ENCODE data around the gene ROBO1. TPM values are rescaled to one million over a fixed set of nuclear protein-coding genes. Genes with fewer than 3 reads are reported as not detected.

ROBO1 gene
- total and polyA plus RNA-seq, 2 of the 8 experiments (the other 6 are each of a cell fraction or from before 2014, with no cell fraction given) = 51.4 to 91.0 TPM

DNA sequence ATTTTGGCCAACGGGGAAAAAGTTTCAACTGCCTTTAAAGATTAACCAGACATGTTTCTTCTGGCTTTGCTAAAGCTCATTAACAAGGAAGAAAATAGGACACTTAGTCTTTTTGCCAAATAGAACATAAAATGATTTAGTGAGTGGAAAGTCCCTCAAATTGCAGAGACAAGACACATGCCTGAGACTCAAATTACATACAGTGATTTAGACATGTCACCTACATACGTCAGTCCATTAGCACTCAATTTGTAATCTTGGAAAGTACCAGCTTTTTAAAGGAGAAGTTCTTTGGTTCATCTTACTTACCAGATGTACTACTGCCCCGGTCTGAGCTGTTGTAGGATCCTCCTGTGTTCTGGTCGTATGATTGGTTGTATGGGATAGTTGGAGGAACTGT, 1134.2 kb downstream of the ROBO1 start:
- H3K9ac ChIP-seq (replicated peaks in 1 of 4; ENCODE audit: extremely low read depth in 1 of 4, low read depth in 3 of 4, low read length in 3 of 4) = no peak overlapping the region; a peak in 1 of 7 replicates
- no peak overlapping the region for H3K4me2 ChIP-seq (ENCODE audit: insufficient read depth in 1 of 2, low read depth in 2 of 2, low read length in 2 of 2)
- H4K20me1 ChIP-seq (replicated peaks in 1 of 2; ENCODE audit: control insufficient read depth in 1 of 2, insufficient read depth in 2 of 2, low read length in 2 of 2) = no peaks in the 10 kb centered on the region
- H4K8ac ChIP-seq (ENCODE audit: extremely low read depth, insufficient read depth, low read length) = no peak overlapping the region
- CTCF ChIA-PET (ENCODE audit: partially characterized antibody) = interaction anchor here (0.7 to 1.5 kb wide), 3 partner anchors 9 to 511 kb away, joined by 3 to 5 read pairs (median 4); no protein-coding TSS in a partner anchor
- H2AK5ac ChIP-seq (ENCODE audit: low read depth, low read length) = no peak overlapping the region
- no peak overlapping the region for H2BK5ac ChIP-seq (ENCODE audit: low read depth, low read length)
- no peak overlapping the region for H3K18ac ChIP-seq (ENCODE audit: extremely low read depth, low read length)
- H3K4ac ChIP-seq (replicated peaks; ENCODE audit: insufficient read length, low read depth, low read length) = no peak overlapping the region
- no peaks in the 10 kb centered on the region for H3K79me2 ChIP-seq (ENCODE audit: control insufficient read depth in 1 of 2, insufficient read depth in 2 of 2, low read length in 2 of 2)
- no peak overlapping the region for H3K23ac ChIP-seq (ENCODE audit: insufficient read length)
- peaks cover 0 to 18% (median 7%) of the 10 kb centered on the region in 4 experiments; a peak in 5 of 8 replicates for H3K36me3 ChIP-seq (ENCODE audit: control insufficient read depth in 2 of 4, insufficient read depth in 4 of 4, low read length in 3 of 4)
- H3K23me2 ChIP-seq (ENCODE audit: low read depth, low read length) = no peaks in the 10 kb centered on the region
- no peak overlapping the region for H3K56ac ChIP-seq (replicated peaks; ENCODE audit: insufficient read length, low read depth, low read length)
- H2BK20ac ChIP-seq (ENCODE audit: low read length) = no peak overlapping the region
- FAIRE-seq (no peak), DNase-seq (ENCODE audit: low read depth in 1 of 2, low spot score in 2 of 2) (no peak)
- no peak overlapping the region for H3K4me3 ChIP-seq (ENCODE audit: extremely low read depth in 1 of 4, insufficient read depth in 2 of 4, low read depth in 3 of 4, low read length in 4 of 4)
- H2BK120ac ChIP-seq (replicated peaks; ENCODE audit: low read depth, low read length) = no peak overlapping the region
- no peaks in the 10 kb centered on the region for H3K4me1 ChIP-seq (replicated peaks in 1 of 4; ENCODE audit: control insufficient read depth in 3 of 4, insufficient read depth in 4 of 4, low read length in 3 of 4)
- H3K79me1 ChIP-seq (ENCODE audit: low read depth, low read length) = no peaks in the 10 kb centered on the region
- H2BK12ac ChIP-seq (ENCODE audit: low read depth, low read length) = no peak overlapping the region
- no peaks in the 10 kb centered on the region for H3K9me3 ChIP-seq (ENCODE audit: insufficient read depth in 2 of 2, low read depth in 1 of 2, low read length in 1 of 2)
- POLR2A ChIA-PET (ENCODE audit: partially characterized antibody) = no interaction called here
- H2AFZ ChIP-seq (ENCODE audit: low read length) = no peak overlapping the region
- H2BK15ac ChIP-seq (ENCODE audit: low read length) = no peak overlapping the region
- H3K14ac ChIP-seq (ENCODE audit: insufficient read length) = no peak overlapping the region
- no peaks in the 10 kb centered on the region for H3K27me3 ChIP-seq (replicated peaks in 1 of 4; ENCODE audit: control insufficient read depth in 3 of 4, extremely low read depth in 1 of 4, insufficient read depth in 3 of 4, low read length in 3 of 4)
- no peak overlapping the region for H3K27ac ChIP-seq (ENCODE audit: low read depth, low read length)
- 90% methylated on average over 4 of the region's 4 CpGs; no CpG with 5 or more reads in 1 of the 2 experiments for WGBS, 2 experiments (ENCODE audit: extremely low coverage in 1 of 2, insufficient coverage in 1 of 2, insufficient read length in 1 of 2, insufficient replicate concordance in 2 of 2, low coverage in 1 of 2, low lambda C conversion rate in 2 of 2, missing lambda C conversion rate in 1 of 2)
- H4K5ac ChIP-seq (ENCODE audit: insufficient read length, low read depth, low read length) = no peak overlapping the region
- no peak overlapping the region for H4K91ac ChIP-seq (replicated peaks; ENCODE audit: insufficient read length, low read length)
- TF ChIP-seq NANOG (IDR thresholded peaks at IDR 0.05; ENCODE audit: insufficient read depth, low read depth, low read length, poor library complexity, severe bottlenecking) (no peak), POLR2A (IDR thresholded peaks at IDR 0.05; ENCODE audit: control extremely low read depth in 1 of 2, low read depth in 2 of 2, low read length in 2 of 2) (no peak), KDM1A (IDR thresholded peaks at IDR 0.05; ENCODE audit: borderline replicate concordance, low read length) (no peak)
